IMR-90 (cell line): Measurements from ENCODE around the gene ZNFX1.

ENCODE experiments used
- POLR2A ChIP-seq: IDR thresholded peaks from 2 replicates; pipeline ENCODE4 v1.6.1; 2012; ENCODE audit warnings: mild to moderate bottlenecking, low read depth, low read length
- RCOR1 ChIP-seq: IDR thresholded peaks from 2 replicates; pipeline ENCODE4 v1.6.1; 2012; ENCODE audit warnings: mild to moderate bottlenecking, low read length, improper control_type of control experiment; ENCODE audit not compliant: insufficient replicate concordance

DNA sequence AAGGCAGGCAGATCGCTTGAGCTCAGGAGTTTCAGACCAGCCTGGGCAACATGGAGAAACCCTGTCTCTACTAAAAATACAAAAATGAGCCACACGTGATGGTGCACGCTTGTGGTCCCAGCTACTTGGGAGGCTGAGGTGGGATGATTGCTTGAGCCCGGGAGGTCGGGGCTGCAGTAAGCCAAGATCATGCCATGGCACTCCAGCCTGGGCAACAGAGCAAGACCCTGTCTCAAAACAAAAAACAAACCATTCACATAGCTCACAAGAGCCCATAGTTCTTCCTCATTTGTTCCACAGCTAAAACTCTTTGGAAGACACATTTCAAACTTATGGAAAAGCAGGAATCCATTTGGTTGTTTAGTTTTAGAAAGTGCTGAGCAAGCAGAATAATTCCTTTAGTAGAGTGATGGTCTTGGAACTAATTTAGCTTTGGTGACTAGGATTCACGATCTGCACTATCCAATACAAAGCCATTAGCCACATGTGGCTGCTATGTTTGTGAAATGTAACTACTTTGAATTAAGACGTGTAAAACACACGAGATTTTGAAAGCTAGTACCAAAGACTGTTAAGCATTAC, 4.1 kb downstream of the ZNFX1 start:
- no peak for TF ChIP-seq POLR2A
- TF ChIP-seq RCOR1: no peak
